Subcutaneous adipose tissue (tissue), 4 donors: ENCODE data around the gene MEGF8. TPM values are rescaled to one million over a fixed set of nuclear protein-coding genes. Genes with fewer than 3 reads are reported as not detected.

ENCODE experiments used
- total RNA-seq, 4 donors: library from RNA; depleted of rRNA; stranded (reverse); fragments of >200 nt; gene quantifications; one replicate each; pipeline ENCODE4 v1.1.0, GENCODE V29; 2016
- TF ChIP-seq, protein P1 (sequence below): fragments of 450-650 bp; IDR thresholded peaks from one replicate; pipeline ENCODE4 v1.5.1; 2016; ENCODE audit warnings: low read depth, mild to moderate bottlenecking, control low read depth, antibody characterized with exemption, moderate library complexity

The MEGF8 gene
- total RNA-seq, 4 donors from 2014 or later = 11.9 to 58.8 (median 17.0) TPM

DNA sequence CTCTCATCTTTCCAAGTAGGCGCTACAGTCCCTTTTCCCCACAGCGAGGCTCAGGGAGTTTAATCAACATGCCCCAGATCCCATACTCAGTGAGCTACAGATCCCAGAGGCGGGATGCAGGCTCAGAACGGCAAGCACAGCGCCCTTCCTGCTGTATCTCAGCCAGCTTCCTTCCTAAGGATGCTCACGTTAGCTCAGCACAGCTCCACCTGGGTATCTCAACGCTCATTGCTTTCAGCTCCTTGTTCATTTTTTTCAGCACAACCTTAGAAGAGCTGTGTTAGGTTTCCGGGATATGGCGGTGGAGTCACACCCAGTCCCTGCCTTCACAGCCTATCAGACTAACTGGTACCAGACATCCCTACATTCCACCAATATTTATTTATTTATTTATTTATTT is 3.1 kb upstream of the MEGF8 start:
- TF ChIP-seq, protein P1, sequence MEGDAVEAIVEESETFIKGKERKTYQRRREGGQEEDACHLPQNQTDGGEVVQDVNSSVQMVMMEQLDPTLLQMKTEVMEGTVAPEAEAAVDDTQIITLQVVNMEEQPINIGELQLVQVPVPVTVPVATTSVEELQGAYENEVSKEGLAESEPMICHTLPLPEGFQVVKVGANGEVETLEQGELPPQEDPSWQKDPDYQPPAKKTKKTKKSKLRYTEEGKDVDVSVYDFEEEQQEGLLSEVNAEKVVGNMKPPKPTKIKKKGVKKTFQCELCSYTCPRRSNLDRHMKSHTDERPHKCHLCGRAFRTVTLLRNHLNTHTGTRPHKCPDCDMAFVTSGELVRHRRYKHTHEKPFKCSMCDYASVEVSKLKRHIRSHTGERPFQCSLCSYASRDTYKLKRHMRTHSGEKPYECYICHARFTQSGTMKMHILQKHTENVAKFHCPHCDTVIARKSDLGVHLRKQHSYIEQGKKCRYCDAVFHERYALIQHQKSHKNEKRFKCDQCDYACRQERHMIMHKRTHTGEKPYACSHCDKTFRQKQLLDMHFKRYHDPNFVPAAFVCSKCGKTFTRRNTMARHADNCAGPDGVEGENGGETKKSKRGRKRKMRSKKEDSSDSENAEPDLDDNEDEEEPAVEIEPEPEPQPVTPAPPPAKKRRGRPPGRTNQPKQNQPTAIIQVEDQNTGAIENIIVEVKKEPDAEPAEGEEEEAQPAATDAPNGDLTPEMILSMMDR = no peak

DNA sequence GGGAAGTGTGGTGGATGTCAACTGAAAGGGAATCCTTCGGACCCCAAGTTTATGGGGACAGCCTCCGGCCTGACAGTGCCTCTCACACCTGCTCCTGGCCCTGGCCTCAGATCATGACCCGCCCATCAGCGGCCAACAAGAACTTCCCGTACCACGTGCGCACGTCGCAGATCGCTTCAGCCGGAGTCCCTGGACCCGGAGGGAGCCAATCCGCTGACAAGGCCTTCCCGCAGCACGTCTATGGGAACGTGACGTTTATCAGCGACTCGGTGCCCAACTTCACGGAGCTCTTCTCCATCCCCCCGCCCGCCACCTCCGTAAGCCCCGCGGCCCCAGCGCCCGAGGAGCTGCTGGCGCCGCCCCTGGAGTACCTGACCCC is 2.0 kb upstream of the MEGF8 start:
- TF ChIP-seq, protein P1 = no peak

DNA sequence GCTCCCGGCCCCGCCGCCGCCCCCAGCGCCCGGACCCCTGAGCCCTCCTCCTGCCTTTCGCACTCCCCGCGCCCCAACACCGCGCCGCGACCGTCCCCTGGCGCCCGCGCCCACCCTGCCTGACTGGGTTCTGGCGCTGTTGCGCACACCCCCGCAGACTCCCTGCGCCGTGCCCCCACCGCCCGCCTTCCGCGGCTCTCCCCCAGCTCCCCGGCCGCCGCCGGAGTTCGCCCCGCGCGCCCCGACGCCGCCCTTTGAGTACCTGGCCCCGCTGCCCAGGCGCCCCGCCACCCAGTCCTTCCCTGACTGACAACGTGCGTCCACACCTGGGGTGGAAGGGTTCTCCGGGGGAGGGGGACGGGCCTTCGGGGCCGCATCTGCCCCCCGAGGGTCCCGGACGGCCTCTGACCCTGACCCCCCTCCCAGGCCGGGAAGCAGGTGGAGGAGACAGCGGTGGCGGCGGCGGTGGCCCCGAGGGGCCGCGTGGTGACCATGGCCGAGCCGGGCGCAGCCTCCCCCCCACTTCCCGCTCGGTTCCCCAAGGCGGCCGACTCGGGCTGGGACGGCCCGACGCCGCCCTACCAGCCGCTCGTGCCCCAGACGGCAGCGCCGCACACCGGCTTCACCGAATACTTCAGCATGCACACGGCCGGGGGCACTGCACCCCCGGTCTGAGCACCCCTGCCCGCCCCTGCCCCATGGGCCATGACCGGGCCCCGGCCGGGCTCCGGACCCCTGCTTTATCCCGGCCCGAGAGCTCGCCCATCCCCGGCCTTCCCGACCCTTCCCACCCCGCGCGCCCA is 1.4 kb upstream of the MEGF8 start:
- TF ChIP-seq, protein P1 = no peak

- TF ChIP-seq, protein P1 = no peak
Measured at GRCh38 chr19:42324655-42325307, 654 bp upstream of the MEGF8 start.

- TF ChIP-seq, protein P1 = no peak
Measured at GRCh38 chr19:42325896-42326771, 699 bp downstream of the MEGF8 start.

GRCh38 chr19:42326969-42327368 is 1.5 kb downstream of the MEGF8 start:
- TF ChIP-seq, protein P1 = no peak

GRCh38 chr19:42327381-42327780 is 1.9 kb downstream of the MEGF8 start:
- TF ChIP-seq, protein P1 = no peak
